Measurements from ENCODE around the gene TNIK.

- TF ChIP-seq POLR2A (IDR thresholded peaks at IDR 0.05) (no peak), CTCF (IDR thresholded peaks at IDR 0.05) (no peak)
These were observed 144.3 kb downstream of the TNIK start for GRCh38 chr3:171315919-171316318.

Measured in breast epithelium (tissue), 3 donors.